Left renal pelvis (tissue), 4 donors: ENCODE results near the gene LDAH. TPM values are rescaled to one million over a fixed set of nuclear protein-coding genes. Genes with fewer than 3 reads are reported as not detected.
A peak's percentile ranks its signal among the peaks of the same experiment; 100 is the strongest.

Experiments
- DNase-seq, 4 donors: peaks; one replicate each; pipeline ENCODE4 v3.0.0-alpha.2; 2013; ENCODE audit warnings: low read depth in 4 of 4, low spot score in 3 of 4
- polyA plus RNA-seq, 4 donors: library from polyadenylated mRNA; unstranded; fragments of 120-200 nt; gene quantifications; one replicate each; pipeline ENCODE4 v1.2.1, GENCODE V29; 2013; ENCODE audit not compliant: insufficient read length in 4 of 4

Gene LDAH
- polyA plus RNA-seq = 10 to 100 TPM; 18.0 to 43.8 (median 38.2) TPM

DNA sequence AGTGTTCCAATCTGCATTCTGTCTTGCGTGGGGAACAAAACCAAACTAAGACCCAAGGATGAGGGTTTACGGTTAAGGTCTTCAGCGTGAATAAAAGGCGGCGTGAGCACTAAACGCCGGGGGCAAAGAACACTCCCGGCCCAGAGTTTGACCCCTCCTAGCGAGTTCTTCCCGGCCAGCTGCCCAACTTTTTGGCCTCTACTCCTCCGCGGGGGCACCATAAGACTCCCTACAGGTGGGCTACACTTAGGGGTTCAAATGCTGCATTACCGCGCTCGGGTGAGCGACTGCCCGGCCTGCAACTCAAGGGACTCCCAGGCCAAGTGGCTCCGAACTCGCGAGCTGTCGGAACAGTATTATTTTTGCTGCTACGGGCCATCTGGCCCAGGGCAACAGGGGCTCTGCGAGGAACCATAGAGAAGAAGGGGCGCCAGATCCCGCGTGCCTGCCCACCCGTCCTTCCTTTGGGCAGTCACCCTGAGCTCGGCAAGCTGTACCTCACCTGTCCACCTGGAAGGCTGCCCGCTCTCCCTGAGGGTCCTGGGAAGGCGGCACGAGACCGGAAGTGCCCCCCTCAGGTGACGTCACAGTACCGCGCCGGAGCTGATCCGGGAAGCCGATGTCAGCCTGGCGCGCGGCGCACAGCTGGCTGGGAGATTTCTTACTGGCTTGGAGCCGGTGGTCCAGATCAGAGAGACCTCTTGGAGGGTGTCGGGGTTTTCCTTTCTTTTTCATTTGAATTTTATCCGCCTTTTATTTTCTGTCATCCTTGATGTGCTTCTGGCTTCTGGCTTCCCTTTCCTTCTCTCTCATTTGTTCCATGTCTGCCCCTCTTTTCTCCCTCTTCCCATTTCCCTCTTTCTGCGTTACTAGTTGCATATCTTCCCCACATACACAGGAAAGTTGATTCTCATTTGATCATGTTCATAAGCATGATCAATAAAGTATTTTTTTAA lies at the start of gene LDAH:
TSS of gene LDAH (minus strand) at position 567 of the 956 bp plus-strand sequence. CDS start 21,638 bp downstream, outside the sequence.
- peak; percentile 84 to 91 (median 88) for DNase-seq

DNA sequence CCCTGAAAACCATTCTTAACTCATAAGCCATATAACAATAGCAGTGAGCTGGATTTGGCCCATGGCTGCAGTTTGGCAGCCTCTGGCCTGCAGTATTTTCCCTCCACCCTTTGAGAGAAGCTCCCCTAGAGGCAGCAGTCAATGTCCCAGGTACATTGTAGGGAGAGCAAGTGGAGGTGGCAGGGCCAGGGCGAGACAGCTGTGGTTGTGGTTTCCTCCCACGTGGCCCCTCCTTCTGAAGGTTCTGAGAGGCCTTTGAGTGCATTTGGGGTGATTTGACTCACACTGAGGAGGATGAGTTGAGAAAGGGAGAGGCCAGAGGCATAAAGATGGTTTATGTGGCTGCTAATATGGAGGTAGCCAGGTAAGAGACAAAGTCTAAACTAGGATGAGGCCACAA lies 45.5 kb upstream of the LDAH start:
- DNase-seq = no peak

DNA sequence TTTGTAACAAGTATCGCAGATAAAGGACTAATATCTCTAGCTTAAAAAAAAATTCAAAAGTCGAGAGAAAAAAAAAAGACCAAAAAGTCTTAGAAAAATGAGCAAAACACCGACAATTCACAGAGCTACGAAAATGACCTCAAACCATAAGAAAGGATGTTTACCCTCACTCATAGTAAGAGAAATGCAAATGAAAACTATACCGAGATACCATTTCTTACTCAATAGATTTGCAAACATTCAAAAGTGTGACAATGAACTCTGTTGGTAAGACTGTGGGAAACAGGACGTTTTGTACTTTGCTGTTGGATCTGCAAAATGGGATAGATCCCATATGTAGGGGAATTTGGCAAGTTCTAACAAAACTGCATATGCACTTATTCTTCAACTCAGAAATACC lies 39.9 kb upstream of the LDAH start:
- no peak for DNase-seq

DNA sequence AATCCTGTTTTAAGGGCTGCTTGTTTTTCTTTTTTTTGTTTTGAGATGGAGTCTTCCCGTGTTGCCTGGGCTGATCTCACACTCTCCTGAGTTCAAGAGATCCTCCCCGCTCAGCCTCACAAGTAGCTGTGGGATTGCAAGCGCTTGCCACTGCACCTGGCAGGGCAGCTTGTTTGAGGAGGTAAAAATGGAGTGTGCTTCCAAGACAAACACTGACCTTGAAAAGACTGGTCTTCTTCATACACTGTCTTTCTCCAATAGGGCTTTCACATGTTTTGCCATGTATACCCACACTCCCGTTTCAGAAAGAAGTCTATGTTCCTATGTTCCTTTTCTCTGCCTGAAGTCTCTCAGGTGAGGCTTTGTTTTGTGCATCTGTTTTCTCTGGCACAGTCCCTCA lies 32.6 kb upstream of the LDAH start:
- DNase-seq = no peak

DNA sequence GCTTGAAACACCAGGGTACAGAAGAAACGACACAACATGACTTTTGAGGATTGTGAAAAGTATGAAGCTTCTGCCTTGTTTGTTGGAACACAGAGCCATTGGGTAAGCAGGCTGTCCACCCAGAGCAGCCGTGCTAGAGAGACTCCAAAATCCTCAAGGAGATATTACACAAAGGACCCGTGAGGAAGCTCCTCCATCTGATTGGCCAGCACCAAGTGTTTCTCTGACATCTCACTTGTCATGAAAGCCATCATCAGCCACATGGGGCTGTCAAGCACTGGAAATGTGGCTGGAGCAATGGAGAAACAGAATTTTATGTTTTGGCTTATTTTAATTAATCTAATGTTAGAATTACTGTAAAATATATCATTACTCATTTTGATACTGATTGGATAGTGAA lies 29.8 kb upstream of the LDAH start:
- no peak for DNase-seq

DNA sequence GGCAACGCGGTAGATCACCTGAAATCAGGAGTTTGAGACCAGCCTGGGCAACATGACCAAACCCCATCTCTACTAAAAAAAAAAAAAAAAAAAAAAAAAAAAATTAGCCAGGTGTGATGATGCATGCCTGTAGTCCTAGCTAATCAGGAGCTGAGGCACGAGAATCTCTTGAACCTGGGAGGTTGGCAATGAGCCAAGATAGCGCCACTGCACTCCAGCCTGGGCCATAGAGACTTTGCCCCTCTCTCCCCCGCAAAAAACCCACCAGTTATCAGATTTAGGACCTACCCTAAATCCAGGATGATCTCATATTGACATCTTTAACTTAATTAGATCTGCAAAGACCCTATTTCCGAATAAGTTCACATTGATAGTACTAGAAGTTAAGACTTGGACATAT lies 29.2 kb upstream of the LDAH start:
- no peak for DNase-seq

DNA sequence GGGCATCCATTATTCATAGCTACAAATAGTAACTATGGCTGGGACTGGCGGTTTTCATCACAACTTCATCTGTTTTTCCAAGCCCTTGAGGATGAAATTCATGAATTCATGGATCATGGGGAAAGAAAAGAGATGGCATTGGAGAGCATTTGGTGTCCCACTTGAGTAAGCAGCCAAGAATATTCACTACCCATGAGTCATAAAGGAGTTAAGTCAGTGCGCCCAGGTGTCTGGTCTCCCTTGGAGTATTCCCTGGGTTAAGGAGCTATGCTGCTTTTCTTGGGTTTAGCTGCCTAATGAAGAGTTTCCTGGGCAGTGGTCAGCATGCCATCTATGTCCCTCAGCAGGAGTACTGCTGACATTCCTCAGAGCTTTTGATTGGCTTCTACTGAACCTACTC lies 21.3 kb upstream of the LDAH start:
- no peak for DNase-seq

DNA sequence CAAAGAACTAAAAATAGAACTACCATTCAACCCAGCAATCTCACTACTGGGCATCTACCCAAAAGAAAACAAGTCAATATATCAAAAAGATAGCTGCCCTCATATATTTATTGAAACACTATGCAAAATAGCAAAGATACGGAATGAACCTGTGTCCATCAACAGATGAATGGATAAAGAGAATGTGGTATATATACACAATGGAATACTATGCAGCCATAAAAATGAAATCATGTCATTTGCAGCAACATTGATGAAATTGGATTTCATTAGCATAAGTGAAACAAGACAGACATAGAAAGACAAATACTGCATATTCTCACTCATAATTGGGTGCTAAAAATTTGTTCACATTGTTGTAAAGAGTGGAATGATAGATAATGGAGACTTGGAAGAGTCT lies 16.2 kb upstream of the LDAH start:
- DNase-seq = no peak

DNA sequence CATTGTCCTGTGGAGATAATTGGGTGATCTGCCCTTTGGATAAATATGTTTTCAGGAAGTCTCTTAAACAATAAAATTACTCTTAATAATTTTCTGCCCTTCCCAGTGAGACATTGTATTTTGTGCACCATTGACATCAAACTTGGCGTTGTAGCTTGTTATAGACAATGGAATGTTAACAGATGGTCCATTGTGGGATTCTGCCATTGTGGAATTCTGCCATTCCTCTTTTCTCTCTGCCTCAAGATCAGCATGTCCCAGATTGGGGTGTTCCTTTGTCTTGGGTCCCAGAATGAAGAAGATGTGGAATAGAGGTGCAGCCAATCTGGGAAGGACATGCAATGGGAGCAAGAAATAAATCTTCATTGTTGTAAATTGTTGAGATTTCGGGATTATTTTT lies 15.1 kb upstream of the LDAH start:
- no peak for DNase-seq

DNA sequence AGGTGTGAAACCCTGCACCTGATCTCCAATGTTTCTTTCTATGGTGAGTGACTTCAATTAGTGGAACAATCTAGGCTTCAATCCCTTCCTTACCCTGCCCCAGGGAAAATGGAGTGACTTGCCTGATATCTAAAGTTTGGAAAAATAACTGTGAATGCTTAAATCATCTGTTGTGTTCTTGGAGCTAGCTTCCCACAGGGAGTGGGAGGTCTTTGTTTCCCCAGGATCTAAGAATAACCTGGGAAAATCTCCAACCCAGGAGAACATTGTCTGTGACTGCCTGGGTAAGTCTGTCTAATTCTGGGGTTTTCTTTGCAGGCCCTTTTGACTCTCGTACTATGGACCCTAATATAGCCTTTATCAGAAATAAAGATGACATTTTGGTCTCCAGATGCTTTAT lies 13.6 kb upstream of the LDAH start:
- no peak for DNase-seq

DNA sequence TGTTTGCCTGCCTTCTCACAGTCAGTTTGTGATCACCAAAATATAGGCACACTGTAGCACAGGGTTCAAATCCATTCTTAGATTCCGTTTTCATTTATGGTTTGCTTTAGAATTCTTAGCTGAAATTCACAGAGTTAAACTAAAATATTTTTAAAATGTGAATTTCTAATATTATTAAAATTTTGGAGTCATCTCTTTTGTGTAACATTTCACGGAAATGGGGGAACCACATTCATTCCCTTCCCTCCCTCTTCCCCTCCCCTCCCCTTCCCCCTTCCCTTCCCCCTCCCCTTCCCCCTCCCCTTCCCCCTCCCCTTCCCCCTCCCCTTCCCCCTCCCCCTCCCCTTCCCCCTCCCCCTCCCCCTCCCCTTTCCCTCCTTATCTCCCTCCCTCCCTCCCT lies 11.4 kb upstream of the LDAH start:
- DNase-seq = no peak

DNA sequence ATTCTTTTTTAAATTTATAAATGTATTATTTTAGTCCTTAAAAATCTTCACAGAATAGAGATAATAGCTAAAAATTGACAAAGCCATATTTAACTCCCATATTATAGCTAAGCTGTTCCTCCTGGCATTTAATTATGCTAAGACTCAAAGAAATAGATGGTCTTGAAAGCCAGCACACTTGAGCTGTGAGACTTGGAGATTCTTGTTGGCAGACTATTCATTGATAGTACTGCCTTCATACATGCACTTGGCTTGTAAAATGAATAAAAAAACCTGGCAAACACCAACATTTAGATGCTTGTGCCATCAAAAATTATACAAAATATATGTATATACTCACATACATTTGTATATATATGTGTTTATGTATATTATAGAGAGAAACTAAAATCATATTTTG lies 9.7 kb upstream of the LDAH start:
- no peak for DNase-seq

DNA sequence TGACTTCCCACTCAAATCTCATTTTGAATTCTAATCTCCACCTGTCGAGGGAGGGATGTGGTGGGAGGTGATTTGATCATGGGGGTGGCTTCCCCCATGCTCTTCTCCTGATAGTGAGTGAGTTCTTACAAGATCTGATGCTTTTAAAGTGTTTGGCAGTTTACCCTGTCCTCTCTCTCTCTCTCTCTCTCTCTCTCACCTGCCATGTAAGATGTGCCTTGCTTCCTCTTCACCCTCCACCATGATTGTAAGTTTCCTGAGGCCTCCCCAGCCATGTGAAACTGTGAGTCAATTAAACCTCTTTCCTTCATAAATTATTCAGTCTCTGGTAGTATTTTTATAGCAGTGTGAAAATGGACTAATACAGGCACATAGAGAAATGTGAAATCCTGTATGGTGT lies 7.0 kb upstream of the LDAH start:
- no peak for DNase-seq

DNA sequence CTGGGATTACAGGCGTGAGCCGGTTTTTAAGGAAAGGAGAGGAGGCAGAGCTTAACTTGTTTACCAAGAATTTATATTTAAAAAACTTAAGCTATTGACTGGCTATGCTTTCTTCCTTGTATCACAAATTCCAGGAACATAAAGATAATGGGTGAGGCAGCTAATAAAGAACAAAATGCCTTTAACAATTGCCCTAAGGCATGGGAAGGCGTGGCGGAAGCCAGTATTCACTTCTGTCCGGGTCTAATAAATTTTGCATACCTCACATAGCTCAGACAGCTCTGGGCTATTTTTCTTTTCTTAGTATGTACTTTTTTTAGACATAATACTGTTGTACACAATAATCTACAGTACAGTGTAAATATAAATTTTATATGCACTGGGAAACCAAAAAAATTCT lies 1.0 kb upstream of the LDAH start:
- no peak for DNase-seq

DNA sequence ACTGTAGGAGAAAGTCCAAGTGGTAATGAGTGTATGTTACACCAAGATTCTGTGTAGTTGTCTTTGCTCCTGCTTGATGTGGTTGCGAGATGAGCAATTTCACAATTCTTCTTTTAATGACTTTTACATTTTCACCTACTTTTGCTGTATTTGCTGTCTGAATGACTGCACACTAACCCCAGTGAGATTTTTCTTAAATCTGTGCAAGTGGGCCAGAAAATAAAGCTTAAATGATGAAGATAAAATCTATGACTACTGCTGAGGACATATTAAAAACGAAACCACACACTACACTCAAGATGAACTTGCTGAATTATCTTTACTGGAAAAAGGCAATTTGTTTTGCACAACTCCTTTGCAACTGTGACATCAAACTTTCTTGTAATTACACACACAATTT lies 4.1 kb downstream of the LDAH start:
- no peak for DNase-seq

DNA sequence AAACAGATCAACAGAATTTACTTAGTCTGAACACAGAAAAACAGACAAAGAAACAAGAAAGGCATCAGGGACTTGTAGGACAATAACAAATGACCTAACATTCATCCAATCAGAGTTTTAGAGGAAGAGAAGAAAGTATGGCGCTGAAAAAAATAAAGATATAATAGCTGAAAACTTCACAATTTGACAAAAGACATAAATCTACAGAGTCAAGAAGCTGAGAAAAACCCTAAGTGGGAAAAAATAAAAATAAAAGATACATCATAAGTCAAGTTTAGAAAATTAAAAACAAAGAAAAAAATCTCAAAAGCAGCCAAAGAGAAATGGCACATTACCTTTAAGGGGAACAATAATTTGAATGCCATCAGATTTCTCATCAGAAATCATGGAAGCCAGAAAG lies 7.7 kb downstream of the LDAH start:
- DNase-seq = no peak

DNA sequence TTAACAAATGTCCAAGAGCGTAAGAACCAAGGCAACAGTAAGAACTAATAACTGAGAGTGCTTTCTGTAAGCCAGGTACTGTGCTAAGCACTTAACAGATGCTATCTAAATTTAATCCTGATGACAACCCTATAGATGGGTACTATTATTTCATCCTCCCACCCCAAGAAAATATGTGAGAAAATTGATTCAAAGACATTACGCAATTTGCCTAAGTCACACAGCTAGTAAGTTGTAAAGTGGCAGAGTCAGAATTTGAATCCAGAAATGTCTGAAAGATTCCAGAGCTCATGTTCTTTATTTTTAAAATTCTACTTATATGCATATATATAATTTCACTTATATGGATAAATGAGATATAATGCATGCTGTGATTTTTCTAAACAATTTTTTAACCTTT lies 10.1 kb downstream of the LDAH start:
- no peak for DNase-seq

DNA sequence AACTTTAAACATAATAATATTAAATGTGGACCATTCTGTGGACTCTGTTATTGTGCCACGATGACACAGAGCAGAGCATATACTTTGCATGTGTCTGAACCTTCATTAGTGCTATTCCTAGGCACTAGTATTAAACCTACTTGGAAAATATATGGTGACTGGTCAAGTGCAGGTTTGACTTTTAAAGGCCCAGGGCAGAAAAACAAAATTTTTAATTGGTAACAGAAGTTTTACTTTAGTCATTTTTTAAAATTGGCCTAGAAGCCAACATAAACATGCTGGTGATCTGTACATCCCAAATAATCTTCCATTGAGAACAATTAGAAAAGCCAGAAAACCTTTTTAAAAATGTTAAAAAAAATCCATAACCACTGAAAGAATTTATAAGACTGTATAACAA lies 16.6 kb downstream of the LDAH start:
- DNase-seq = no peak

DNA sequence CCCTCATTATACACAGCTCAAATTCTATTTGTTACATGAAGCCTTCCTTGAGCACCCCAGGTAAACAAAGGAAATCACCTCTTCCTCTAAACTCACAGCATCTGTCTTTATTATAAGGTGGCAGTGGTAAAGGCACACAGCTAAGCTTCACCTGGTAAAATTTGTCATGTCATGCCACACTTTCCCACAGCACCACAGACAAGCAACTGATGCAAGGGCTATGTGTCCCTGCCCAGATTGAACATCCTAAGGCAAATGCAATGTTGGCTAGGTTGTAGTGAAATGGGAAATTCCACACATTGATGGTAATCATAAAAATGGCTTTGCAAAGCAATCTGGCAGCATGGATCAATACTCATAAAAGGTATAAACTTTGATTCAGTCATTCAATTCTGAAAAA lies 18.9 kb downstream of the LDAH start:
- no peak for DNase-seq

DNA sequence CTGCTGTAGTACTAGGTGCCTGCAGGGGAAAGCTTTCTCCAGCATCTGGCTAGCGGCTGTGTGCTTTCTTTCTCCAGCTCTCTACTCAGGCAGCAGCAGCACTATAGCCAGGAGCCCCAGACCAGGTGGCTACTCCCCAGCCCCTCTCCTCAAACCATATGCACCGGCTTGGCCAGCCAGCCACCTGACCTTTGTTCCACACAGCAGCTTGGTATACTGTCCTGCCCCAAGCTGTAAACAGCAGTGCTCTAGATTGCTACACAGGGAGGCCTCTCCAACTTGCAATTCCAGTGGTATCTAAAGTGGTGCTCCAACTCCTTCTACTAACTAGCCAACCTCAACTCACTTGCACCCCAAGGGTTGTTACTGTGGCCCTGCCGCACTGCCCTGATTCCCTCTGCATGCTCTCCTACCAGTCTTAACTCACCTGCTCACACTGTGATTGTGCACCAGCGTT lies 19.6 kb downstream of the LDAH start:
- DNase-seq = no peak

DNA sequence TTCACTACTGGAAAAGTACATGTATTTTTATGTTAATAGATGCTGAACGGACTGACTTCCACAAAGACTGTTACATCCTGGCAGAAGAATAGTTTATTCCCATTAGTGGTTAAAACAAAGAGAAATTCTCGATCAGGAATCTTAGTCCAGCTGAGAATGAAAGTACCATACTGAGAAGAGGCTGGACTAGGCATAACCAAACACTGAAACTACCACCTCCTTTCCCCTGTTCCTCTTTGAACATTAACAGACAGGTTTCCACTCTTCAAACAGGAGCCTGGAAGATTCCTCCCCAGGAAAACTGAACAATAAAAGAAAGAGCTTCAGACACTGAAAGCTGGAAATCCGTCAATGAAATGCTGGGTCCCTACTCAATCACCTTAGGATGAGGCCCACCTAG lies 25.8 kb downstream of the LDAH start:
- DNase-seq = no peak

DNA sequence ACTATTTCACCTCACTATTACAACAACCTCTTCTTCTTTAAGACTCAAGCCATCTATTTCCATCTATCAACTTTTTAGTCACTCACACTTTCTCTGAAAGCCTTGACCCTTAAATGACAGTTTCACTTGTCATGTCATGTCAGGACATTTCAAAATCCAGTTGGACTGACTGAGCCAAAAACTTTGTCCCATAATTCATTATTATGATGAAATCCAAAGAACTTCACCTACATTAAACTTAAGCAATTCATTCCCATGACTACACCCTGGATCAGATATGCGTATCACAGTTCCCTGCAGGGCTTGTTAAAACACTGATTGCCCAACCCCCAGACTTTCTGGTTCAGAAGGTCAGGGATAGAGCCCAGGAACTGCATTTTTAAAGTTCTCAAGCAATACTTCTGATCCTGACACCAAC lies 26.5 kb downstream of the LDAH start:
- no peak for DNase-seq
